ENCODE results near the gene REXO1. TPM values are rescaled to one million over a fixed set of nuclear protein-coding genes. Genes with fewer than 3 reads are reported as not detected.

The REXO1 gene
- total and polyA plus RNA-seq, 9 donors, result 4.8 to 46.7 (median 25.8) TPM

DNA sequence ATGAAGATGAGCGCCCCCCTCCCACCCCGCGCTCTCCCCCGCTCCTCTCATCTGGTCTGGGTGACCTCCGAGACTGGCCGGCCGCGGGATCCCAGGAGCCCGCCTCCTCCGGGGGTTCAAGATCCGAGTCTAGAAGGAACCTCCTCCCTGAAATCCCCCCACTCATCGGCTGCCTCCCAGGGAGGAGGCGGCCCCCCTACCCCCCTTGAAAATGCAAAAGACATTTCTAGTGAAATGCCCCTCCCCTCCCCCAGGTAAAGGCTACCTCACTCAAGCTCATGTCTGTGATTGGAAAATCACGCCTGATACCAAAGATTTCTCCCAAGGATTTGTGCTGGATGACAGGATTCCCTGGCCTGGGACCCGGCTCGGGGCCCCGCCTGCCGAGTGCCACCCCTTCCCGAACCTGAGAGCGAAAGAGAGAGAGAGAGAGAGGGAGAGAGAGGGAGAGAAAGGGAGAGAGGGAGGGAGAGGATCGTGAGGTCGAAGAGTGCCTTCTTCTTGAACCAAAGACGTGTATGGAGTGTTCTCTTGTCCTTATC, 71.6 kb downstream of the REXO1 start:
- WGBS, 3 donors, result 4 to 10% (median 6%) methylated on average over 23 of the region's 23 CpGs
- TF ChIP-seq POLR2A (IDR thresholded peaks at IDR 0.05) (no peak), EP300 (IDR thresholded peaks at IDR 0.05) (no peak)
- TF ChIP-seq, protein P1, sequence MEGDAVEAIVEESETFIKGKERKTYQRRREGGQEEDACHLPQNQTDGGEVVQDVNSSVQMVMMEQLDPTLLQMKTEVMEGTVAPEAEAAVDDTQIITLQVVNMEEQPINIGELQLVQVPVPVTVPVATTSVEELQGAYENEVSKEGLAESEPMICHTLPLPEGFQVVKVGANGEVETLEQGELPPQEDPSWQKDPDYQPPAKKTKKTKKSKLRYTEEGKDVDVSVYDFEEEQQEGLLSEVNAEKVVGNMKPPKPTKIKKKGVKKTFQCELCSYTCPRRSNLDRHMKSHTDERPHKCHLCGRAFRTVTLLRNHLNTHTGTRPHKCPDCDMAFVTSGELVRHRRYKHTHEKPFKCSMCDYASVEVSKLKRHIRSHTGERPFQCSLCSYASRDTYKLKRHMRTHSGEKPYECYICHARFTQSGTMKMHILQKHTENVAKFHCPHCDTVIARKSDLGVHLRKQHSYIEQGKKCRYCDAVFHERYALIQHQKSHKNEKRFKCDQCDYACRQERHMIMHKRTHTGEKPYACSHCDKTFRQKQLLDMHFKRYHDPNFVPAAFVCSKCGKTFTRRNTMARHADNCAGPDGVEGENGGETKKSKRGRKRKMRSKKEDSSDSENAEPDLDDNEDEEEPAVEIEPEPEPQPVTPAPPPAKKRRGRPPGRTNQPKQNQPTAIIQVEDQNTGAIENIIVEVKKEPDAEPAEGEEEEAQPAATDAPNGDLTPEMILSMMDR (IDR thresholded peaks at IDR 0.05), result no peak

DNA sequence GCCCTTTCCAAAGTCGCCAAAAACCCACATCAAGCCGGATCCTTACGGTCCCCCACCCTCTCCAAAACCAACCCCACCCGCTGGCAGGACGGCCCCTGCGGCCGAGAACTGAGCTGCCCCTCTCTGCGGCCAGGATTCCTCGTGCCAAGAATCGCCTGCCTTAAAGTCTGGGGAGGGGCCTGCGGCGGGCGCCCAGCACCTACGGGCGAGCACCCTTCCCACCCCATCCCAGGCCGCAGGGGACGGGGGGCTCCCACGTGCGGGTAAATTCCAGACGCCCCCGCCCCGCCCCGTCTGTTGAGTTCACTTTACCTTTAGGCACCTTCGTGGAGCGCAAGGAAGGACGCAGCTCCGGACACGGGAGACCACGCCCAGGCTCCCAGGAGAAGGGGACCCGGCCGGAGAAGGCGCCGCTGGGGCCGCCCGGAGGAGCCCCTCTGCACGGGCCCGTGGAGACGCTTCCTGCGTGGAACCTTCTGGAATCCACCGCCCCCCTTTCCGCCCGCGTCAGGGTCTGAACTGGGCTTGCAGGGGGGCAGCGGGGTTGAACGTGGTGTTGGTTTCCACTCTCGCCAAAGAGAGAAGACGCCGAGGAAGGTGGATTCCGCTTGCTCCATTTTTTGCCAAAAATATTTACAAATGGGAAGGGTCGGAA, 72.2 kb downstream of the REXO1 start:
- Histone ChIP-seq H3K4me1 (ENCODE audit: insufficient read depth) (no peaks in the 10 kb centered on the region), H3K9me3 (peaks cover 0 to 19% of the 10 kb centered on the region in 2 donors), H3K27ac (no peak overlapping the region), H3K4me3 (no peak overlapping the region), H3K27me3 (peaks cover 5% of the 10 kb centered on the region), H3K36me3 (no peaks in the 10 kb centered on the region)
- TF ChIP-seq POLR2A (IDR thresholded peaks at IDR 0.05) (no peak), EP300 (IDR thresholded peaks at IDR 0.05) (no peak)
- TF ChIP-seq, protein P1 (IDR thresholded peaks at IDR 0.05), result no peak
- intact Hi-C loops (cut with DNase I), result no loop called here
- no peak for DNase-seq
- WGBS, 3 donors, result 1 to 3% (median 1%) methylated on average over 39 to 50 of the region's 50 CpGs

More for the DNA sequence above, 71.6 kb downstream of the REXO1 start:
- Histone ChIP-seq H3K4me3 (no peak overlapping the region), H3K27me3 (peaks cover 5% of the 10 kb centered on the region), H3K36me3 (no peaks in the 10 kb centered on the region), H3K27ac (no peak overlapping the region), H3K4me1 (ENCODE audit: insufficient read depth) (no peaks in the 10 kb centered on the region), H3K9me3 (peaks cover 0 to 16% of the 10 kb centered on the region in 2 donors)
- DNase-seq, result no peak
- intact Hi-C loops (cut with DNase I), result no loop called here

DNA sequence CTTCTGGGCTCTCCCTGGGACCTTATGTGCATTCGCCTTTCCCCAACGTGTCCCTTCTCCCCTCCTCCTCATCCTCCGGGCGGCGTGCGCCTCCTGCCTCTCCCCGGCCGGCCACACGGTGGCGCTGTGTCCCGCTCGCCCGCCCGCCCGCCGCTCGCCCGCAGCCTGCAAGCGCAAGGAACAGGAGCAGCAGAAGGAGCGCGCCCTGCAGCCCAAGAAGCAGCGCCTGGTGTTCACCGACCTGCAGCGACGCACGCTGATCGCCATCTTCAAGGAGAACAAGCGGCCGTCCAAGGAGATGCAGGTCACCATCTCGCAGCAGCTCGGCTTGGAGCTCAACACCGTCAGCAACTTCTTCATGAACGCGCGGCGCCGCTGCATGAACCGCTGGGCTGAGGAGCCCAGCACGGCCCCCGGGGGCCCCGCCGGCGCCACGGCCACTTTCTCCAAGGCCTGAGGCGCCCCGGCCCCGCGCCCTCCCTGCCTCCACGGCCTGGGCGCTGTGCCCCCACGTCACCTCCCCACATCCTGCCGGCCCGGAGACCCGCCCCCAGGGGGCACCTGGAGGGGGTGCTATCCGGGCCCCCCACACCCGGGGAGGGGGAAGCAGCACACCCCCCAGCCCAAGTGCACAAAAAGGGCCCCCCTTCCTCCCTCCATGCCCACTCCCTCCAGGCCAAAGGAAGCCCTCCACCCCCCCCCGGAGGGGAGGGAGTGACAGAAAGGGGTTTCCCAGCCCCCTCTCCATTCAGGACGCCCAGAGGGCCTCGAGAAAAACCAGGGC, 73.1 kb downstream of the REXO1 start:
- no peaks in the 10 kb centered on the region for H3K36me3 ChIP-seq
- no peak for DNase-seq
- H3K9me3 ChIP-seq, result peaks cover 0 to 26% of the 10 kb centered on the region in 2 donors
- intact Hi-C loops (cut with DNase I), result no loop called here
- H3K4me1 ChIP-seq (ENCODE audit: insufficient read depth), result no peaks in the 10 kb centered on the region
- 5 to 7% (median 6%) methylated on average over 50 to 59 of the region's 59 CpGs for WGBS, 3 donors
- peaks cover 5% of the 10 kb centered on the region for H3K27me3 ChIP-seq
- TF ChIP-seq POLR2A (IDR thresholded peaks at IDR 0.05), result no peak
- no peak overlapping the region for H3K27ac ChIP-seq
- no peak overlapping the region for H3K4me3 ChIP-seq

DNA sequence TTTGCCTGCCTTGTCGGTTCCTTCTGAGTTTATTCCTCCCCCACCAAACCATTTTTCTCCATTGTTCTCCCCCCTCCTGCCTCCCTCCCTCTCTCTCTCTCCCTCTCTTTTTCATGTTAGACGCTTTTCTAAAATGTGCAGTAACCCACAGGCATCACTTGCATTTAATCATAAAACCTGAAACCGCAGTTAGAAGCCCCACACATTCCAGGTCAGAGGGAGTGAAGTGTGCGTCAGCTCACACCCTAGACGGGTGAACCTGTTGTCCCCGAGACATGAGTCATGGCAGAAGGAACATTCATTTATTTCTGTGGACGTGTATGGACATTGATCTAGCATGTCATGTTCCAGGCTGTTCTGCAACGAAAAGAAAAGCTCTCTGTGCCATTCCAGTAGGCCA, 75.1 kb downstream of the REXO1 start:
- TF ChIP-seq POLR2A (IDR thresholded peaks at IDR 0.05), result no peak
- TF ChIP-seq, protein P1 (IDR thresholded peaks at IDR 0.05), result no peak
- TF ChIP-seq EP300 (IDR thresholded peaks at IDR 0.05), result no peak
- peaks cover 5% of the 10 kb centered on the region for H3K27me3 ChIP-seq

More for the DNA sequence above, 75.1 kb downstream of the REXO1 start:
- intact Hi-C loops (cut with DNase I), result no loop called here
- no peak for DNase-seq
- Histone ChIP-seq H3K9me3 (peaks cover 0 to 26% of the 10 kb centered on the region in 2 donors), H3K27ac (no peak overlapping the region), H3K4me1 (ENCODE audit: insufficient read depth) (no peaks in the 10 kb centered on the region), H3K4me3 (no peak overlapping the region), H3K36me3 (no peaks in the 10 kb centered on the region)
- 36 to 45% (median 40%) methylated on average over 8 of the region's 8 CpGs for WGBS, 3 donors
